Left ventricle myocardium inferior (tissue), 1 donor: ENCODE data around the gene WNT1. TPM values are rescaled to one million over a fixed set of nuclear protein-coding genes. Genes with fewer than 3 reads are reported as not detected.
A peak's percentile ranks its signal among the peaks of the same experiment; 100 is the strongest.

ENCODE experiments used
- DNase-seq: peaks from one replicate; pipeline ENCODE4 v3.0.0-alpha.2; 2020
- H3K27ac ChIP-seq: fragments of 200-600 bp; replicated peaks from 2 replicates; pipeline ENCODE4 v1.8.0; 2021
- H3K27me3 ChIP-seq: fragments of 200-600 bp; 2 replicates; pipeline ENCODE4 v1.8.0; 2021; ENCODE audit warnings: low read depth
- H3K36me3 ChIP-seq: fragments of 200-600 bp; 2 replicates; pipeline ENCODE4 v1.8.0; 2021
- H3K4me1 ChIP-seq: fragments of 200-600 bp; 2 replicates; pipeline ENCODE4 v1.8.0; 2021
- H3K4me3 ChIP-seq: fragments of 200-600 bp; 2 replicates; pipeline ENCODE4 v1.8.0; 2021; ENCODE audit warnings: mild to moderate bottlenecking, moderate library complexity
- H3K9me3 ChIP-seq: fragments of 200-600 bp; replicated peaks from 2 replicates; pipeline ENCODE4 v1.8.0; 2021
- intact Hi-C: fragments of 100-400 bp; cut with micrococcal nuclease; formaldehyde crosslinking; loops from one replicate; pipeline ENCODE4 v1.11.0; 2022
- total RNA-seq: library from RNA; stranded (reverse); fragmentation: NEBNext Ultra II Directional; extraction: Animal tissue kit (Norgen Biotek cat#: 25700); gene quantifications from one replicate; pipeline ENCODE4 v1.2.1, GENCODE V29; 2021
- TF ChIP-seq, protein P1 (sequence below): fragments of 200-600 bp; IDR thresholded peaks from 2 replicates; pipeline ENCODE4 v1.8.0; 2021; ENCODE audit warnings: antibody characterized with exemption, mild to moderate bottlenecking, borderline replicate concordance
- donor health status: DM: no; HTN: yes; CAD: no; lungs with severe emphysema.

WNT1 gene
- total RNA-seq, 1 donor from 2014 or later: not detected

GRCh38 chr12:48966177-48966895 is 11.8 kb upstream of the WNT1 start:
- intact Hi-C loops: no loop called here
- no peak overlapping the region for H3K4me3 ChIP-seq
- peaks cover 21% of the 10 kb centered on the region for H3K4me1 ChIP-seq
- TF ChIP-seq, protein P1, sequence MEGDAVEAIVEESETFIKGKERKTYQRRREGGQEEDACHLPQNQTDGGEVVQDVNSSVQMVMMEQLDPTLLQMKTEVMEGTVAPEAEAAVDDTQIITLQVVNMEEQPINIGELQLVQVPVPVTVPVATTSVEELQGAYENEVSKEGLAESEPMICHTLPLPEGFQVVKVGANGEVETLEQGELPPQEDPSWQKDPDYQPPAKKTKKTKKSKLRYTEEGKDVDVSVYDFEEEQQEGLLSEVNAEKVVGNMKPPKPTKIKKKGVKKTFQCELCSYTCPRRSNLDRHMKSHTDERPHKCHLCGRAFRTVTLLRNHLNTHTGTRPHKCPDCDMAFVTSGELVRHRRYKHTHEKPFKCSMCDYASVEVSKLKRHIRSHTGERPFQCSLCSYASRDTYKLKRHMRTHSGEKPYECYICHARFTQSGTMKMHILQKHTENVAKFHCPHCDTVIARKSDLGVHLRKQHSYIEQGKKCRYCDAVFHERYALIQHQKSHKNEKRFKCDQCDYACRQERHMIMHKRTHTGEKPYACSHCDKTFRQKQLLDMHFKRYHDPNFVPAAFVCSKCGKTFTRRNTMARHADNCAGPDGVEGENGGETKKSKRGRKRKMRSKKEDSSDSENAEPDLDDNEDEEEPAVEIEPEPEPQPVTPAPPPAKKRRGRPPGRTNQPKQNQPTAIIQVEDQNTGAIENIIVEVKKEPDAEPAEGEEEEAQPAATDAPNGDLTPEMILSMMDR: no peak
- H3K36me3 ChIP-seq: no peaks in the 10 kb centered on the region
- no peak for DNase-seq
- H3K27me3 ChIP-seq: peaks cover 58% of the 10 kb centered on the region
- H3K9me3 ChIP-seq: no peaks in the 10 kb centered on the region
- H3K27ac ChIP-seq: no peak overlapping the region

DNA sequence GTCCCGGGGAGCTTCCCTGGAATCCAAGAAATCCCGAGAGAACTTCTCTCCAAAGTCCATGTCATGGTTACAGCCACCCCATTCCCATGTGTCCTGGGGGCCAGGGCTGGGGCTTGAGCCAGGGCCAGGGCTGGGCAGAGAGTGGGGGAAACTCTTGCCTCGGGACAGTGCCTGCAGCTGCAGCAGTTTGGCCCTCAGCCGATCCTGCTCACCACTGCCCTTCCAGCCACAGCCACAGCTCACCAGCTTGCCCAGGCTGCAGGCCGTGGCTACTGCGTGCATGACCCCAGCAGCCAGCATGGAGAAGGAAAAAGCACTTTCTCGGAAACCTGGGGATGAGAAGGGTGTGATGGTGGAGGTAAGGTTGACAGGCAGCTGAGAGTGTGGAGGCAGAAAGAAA is 10.1 kb upstream of the WNT1 start:
- no peaks in the 10 kb centered on the region for H3K36me3 ChIP-seq
- intact Hi-C loops: no loop called here
- no peak for DNase-seq
- TF ChIP-seq, protein P1: no peak
- no peak overlapping the region for H3K27ac ChIP-seq
- no peak overlapping the region for H3K4me3 ChIP-seq
- peaks cover 59% of the 10 kb centered on the region for H3K27me3 ChIP-seq
- peaks cover 30% of the 10 kb centered on the region for H3K4me1 ChIP-seq
- no peaks in the 10 kb centered on the region for H3K9me3 ChIP-seq

DNA sequence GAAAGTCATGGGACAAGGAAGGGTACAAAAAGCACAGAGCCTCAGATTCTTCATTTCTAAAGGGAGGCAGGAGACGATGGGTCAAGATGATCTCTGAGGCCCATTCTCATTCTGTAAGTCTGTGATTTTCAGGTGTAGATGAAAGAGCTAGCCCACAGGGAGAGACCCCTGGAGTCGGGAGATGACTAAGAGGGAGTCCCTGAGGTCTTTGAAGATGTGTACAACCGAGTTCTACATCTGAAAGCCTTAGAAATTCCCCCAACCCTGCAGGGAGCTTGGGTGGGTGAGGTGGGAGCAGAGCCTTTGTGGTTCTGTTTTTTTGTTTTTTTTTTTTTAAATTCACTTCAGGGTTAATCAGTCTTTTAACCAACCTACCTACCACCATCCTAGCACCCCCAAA is 9.7 kb upstream of the WNT1 start:
- no peaks in the 10 kb centered on the region for H3K9me3 ChIP-seq
- peaks cover 64% of the 10 kb centered on the region for H3K27me3 ChIP-seq
- no peaks in the 10 kb centered on the region for H3K36me3 ChIP-seq
- intact Hi-C loops: no loop called here
- TF ChIP-seq, protein P1: no peak
- H3K27ac ChIP-seq: no peak overlapping the region
- peaks cover 30% of the 10 kb centered on the region for H3K4me1 ChIP-seq
- DNase-seq: no peak
- no peak overlapping the region for H3K4me3 ChIP-seq

GRCh38 chr12:48969160-48969771 is 8.9 kb upstream of the WNT1 start:
- Histone ChIP-seq H3K27me3 (peaks cover 72% of the 10 kb centered on the region), H3K4me1 (peaks cover 34% of the 10 kb centered on the region), H3K4me3 (peak overlapping the region; percentile 55), H3K9me3 (no peaks in the 10 kb centered on the region), H3K27ac (no peak overlapping the region), H3K36me3 (no peaks in the 10 kb centered on the region)
- DNase-seq: no peak
- TF ChIP-seq, protein P1: no peak
- intact Hi-C loops: no loop called here

DNA sequence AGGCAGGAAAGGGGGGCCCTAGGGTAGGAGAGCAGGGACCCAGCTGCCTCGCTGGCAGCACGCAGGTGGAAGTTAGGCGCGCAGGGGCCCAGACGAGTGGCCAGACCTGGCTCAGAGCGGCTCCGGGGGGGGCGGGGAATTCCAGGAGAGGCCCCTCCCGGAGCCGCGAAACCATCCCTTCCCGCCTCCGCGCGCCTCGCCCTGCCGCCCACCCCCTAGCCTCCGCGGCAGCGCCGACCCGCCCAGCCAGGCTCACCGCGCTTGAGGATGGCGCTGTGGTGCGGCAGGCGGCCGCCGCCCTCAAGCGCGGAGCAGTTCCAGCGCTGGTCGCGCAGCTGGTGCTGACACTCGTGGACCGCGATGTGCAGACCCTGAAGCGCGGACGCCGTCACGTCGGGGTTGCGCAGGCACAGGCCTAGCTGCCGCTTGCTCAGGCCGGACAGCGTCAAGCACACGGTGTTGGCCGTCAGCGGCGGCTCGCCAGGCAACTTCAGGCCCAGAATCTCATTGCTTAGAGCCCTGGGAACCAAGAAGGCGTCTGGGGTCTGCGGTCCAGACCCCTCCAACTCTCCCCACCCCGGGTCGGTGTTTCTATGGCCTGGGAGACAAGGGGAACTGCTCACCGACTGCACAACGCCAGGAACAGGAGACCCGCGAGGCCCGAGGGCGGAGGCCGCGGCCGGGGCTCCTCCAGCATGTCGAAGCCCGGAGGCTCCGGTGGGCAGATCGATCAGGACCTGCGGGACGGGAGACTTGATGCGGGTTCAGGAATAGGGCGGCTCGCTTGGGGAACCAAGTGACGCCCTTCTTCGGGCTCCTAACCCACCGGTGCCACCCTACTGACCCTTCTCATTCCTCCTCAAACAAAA is 8.1 kb upstream of the WNT1 start:
- H3K9me3 ChIP-seq: no peaks in the 10 kb centered on the region
- DNase-seq: no peak
- peaks cover 80% of the 10 kb centered on the region for H3K27me3 ChIP-seq
- TF ChIP-seq, protein P1: no peak
- H3K36me3 ChIP-seq: no peaks in the 10 kb centered on the region
- H3K4me1 ChIP-seq: peaks cover 35% of the 10 kb centered on the region
- H3K4me3 ChIP-seq: peak overlapping the region; percentile 55
- intact Hi-C loops: no loop called here
- no peak overlapping the region for H3K27ac ChIP-seq
